T-cell (primary cell): ENCODE data around the gene ANKRD26. TPM values are rescaled to one million over a fixed set of nuclear protein-coding genes. Genes with fewer than 3 reads are reported as not detected.

ENCODE experiments used
- ATAC-seq, 4 experiments: fragments of 200-7000 bp in 3 of 4; fragments of 150-1000 bp in 1 of 4; cut with Tn5 transposase; replicated peaks in 1 of 4; 1 replicate in 3 of 4; 2 replicates in 1 of 4; pipeline ENCODE4 v1.10.0; 2021; ENCODE audit warnings: moderate library complexity in 3 of 4, mild to moderate bottlenecking in 2 of 4, moderate number of reproducible peaks in 1 of 4
- CTCF ChIA-PET, 2 donors: fragments of 300-600 bp; sonication (Branson Sonifier 250); formaldehyde crosslinking; loops; one replicate each; lab custom pipeline; 2022; ENCODE audit warnings: antibody characterized with exemption in 2 of 2; lab: Charles Lee
- POLR2A ChIA-PET, 2 donors: fragments of 300-600 bp; sonication (Branson Sonifier 250); formaldehyde crosslinking; loops; one replicate each; lab custom pipeline; 2022; ENCODE audit warnings: antibody characterized with exemption in 2 of 2; lab: Charles Lee
- DNase-seq, 35 experiments: peaks; one replicate each; pipeline versions ENCODE4 v3.0.0 to v3.0.0-alpha.2; 2013 to 2023
- H3K27ac ChIP-seq: one replicate; pipeline ENCODE4 v1.5.1; 2013; ENCODE audit warnings: low read length
- H3K27me3 ChIP-seq, 2 experiments: replicated peaks in 1 of 2; 1 replicate in 1 of 2; 2 replicates in 1 of 2; pipeline versions ENCODE4 v1.6.1 to v1.7.0; 2013; ENCODE audit warnings: low read length in 1 of 2, mixed read lengths in 1 of 2; ENCODE audit not compliant: control insufficient read depth in 2 of 2, insufficient read depth in 2 of 2; ENCODE audit errors: extremely low read depth in 1 of 2
- H3K36me3 ChIP-seq, 2 donors: 1 replicate in 1 of 2; 2 replicates in 1 of 2; pipeline versions ENCODE4 v1.6.1 to v1.7.0; 2013; ENCODE audit warnings: low read length in 1 of 2; ENCODE audit not compliant: control insufficient read depth in 2 of 2, insufficient read depth in 1 of 2; ENCODE audit errors: extremely low read depth in 1 of 2
- H3K4me1 ChIP-seq, 2 experiments: 1 replicate in 1 of 2; 2 replicates in 1 of 2; pipeline versions ENCODE4 v1.6.1 to v1.7.0; 2013; ENCODE audit warnings: low read length in 2 of 2, mixed read lengths in 1 of 2; ENCODE audit not compliant: insufficient read depth in 2 of 2, control insufficient read depth in 1 of 2; ENCODE audit errors: extremely low read depth in 1 of 2
- H3K4me3 ChIP-seq, 2 donors: 1 replicate in 1 of 2; 2 replicates in 1 of 2; pipeline versions ENCODE4 v1.5.1 to v1.7.0; 2013; ENCODE audit warnings: mild to moderate bottlenecking in 2 of 2, low read length in 1 of 2, moderate library complexity in 1 of 2; ENCODE audit not compliant: control insufficient read depth in 1 of 2; ENCODE audit errors: extremely low read depth in 1 of 2
- H3K9me3 ChIP-seq: 2 replicates; pipeline ENCODE4 v1.7.0; 2013
- H3K27ac Mint-ChIP-seq, 2 donors: one replicate each; pipeline ENCODE4 v1.8.0; 2020 to 2021; ENCODE audit warnings: mild to moderate bottlenecking in 2 of 2, mixed read lengths in 2 of 2
- H3K27me3 Mint-ChIP-seq, 2 donors: one replicate each; pipeline ENCODE4 v1.8.0; 2021 to 2022; ENCODE audit warnings: mixed read lengths in 2 of 2
- H3K36me3 Mint-ChIP-seq: one replicate; pipeline ENCODE4 v1.8.0; 2021; ENCODE audit warnings: mixed read lengths
- H3K4me1 Mint-ChIP-seq, 3 donors: one replicate each; pipeline ENCODE4 v1.8.0; 2020 to 2022; ENCODE audit warnings: mixed read lengths in 3 of 3, mild to moderate bottlenecking in 1 of 3
- H3K4me3 Mint-ChIP-seq, 3 donors: one replicate each; pipeline ENCODE4 v1.8.0; 2020 to 2022; ENCODE audit warnings: mild to moderate bottlenecking in 3 of 3, mixed read lengths in 3 of 3, moderate library complexity in 3 of 3
- H3K9me3 Mint-ChIP-seq, 3 donors: one replicate each; pipeline ENCODE4 v1.8.0; 2020 to 2022; ENCODE audit warnings: mixed read lengths in 3 of 3
- WGBS: methylation state at CpG from one replicate; pipeline ENCODE4 v1.1.5; 2013; ENCODE audit warnings: missing lambda C conversion rate; ENCODE audit not compliant: insufficient coverage; 5-methylcytosine and 5-hydroxymethylcytosine counted together
- total RNA-seq, 35 experiments: library from RNA in 6 of 35; stranded (reverse) in 6 of 35; fragments of 120-200 nt in 1 of 35; gene quantifications; one replicate each; pipeline versions ENCODE4 v1.2.1 to v1.2.4 and lab custom pipeline; 2013 to 2026

Gene ANKRD26
- total RNA-seq, 5 donors from 2014 or later (not counting 1 experiment from before 2014, with no cell fraction given): 8.9 to 13.0 (median 9.3) TPM

- H3K4me3 Mint-ChIP-seq: no peak overlapping the region
- peaks cover 38% of the 10 kb centered on the region for H3K36me3 Mint-ChIP-seq
- 90% methylated on average over 4 of the region's 9 CpGs for WGBS
- ATAC-seq: peak in 3 of 4 experiments; percentile 32 to 70 (median 45)
- no peak overlapping the region for H3K4me3 ChIP-seq
- H3K27ac ChIP-seq: no peak overlapping the region
- no peaks in the 10 kb centered on the region for H3K27me3 ChIP-seq
- peaks cover 0 to 8% (median 3%) of the 10 kb centered on the region in 3 donors for H3K9me3 Mint-ChIP-seq
- H3K4me1 ChIP-seq: peaks cover 0 to 4% of the 10 kb centered on the region in 2 experiments
- DNase-seq: peak in 2 of 35 experiments; percentile 1 to 2
- peak overlapping the region in 1 of 2 donors; percentile 37 for H3K27ac Mint-ChIP-seq
- H3K27me3 Mint-ChIP-seq: no peaks in the 10 kb centered on the region
- H3K9me3 ChIP-seq: no peaks in the 10 kb centered on the region
- peaks cover 0 to 17% (median 7%) of the 10 kb centered on the region in 3 donors for H3K4me1 Mint-ChIP-seq
- CTCF ChIA-PET: no interaction called here
- H3K36me3 ChIP-seq: no peaks in the 10 kb centered on the region
- POLR2A ChIA-PET: no interaction called here
Measured at GRCh38 chr10:26997610-26998009, 102.7 kb downstream of the ANKRD26 start.

GRCh38 chr10:26994743-26995142, 105.6 kb downstream of the ANKRD26 start:
- Histone ChIP-seq H3K4me1 (peaks cover 0 to 4% of the 10 kb centered on the region in 2 experiments), H3K27ac (no peak overlapping the region), H3K9me3 (no peaks in the 10 kb centered on the region), H3K36me3 (no peaks in the 10 kb centered on the region), H3K4me3 (no peak overlapping the region), H3K27me3 (no peaks in the 10 kb centered on the region)
- DNase-seq: no peak
- Mint-ChIP-seq H3K4me3 (no peak overlapping the region), H3K36me3 (peaks cover 23% of the 10 kb centered on the region), H3K9me3 (no peaks in the 10 kb centered on the region), H3K27me3 (no peaks in the 10 kb centered on the region), H3K27ac (no peak overlapping the region), H3K4me1 (peaks cover 0 to 17% (median 7%) of the 10 kb centered on the region in 3 donors)
- WGBS: 100% methylated on average over 2 of the region's 3 CpGs
- ChIA-PET POLR2A (no interaction called here), CTCF (interaction anchor here in 1 of 2 donors (0.5 kb wide), 1 partner anchor 267 kb away, joined by 3 read pairs; no protein-coding TSS in a partner anchor)
- ATAC-seq: no peak

- ChIA-PET POLR2A (no interaction called here), CTCF (no interaction called here)
- H3K4me1 ChIP-seq: no peaks in the 10 kb centered on the region
- no peaks in the 10 kb centered on the region for H3K27me3 Mint-ChIP-seq
- H3K27me3 ChIP-seq: no peaks in the 10 kb centered on the region
- H3K9me3 ChIP-seq: no peaks in the 10 kb centered on the region
- ATAC-seq (no peak), DNase-seq (no peak)
- WGBS: 100% methylated on average over 1 of the region's 1 CpG
- no peak overlapping the region for H3K4me3 ChIP-seq
- no peak overlapping the region for H3K4me3 Mint-ChIP-seq
- H3K4me1 Mint-ChIP-seq: no peaks in the 10 kb centered on the region
- H3K36me3 ChIP-seq: no peaks in the 10 kb centered on the region
- no peaks in the 10 kb centered on the region for H3K9me3 Mint-ChIP-seq
- H3K27ac ChIP-seq: no peak overlapping the region
- no peak overlapping the region for H3K27ac Mint-ChIP-seq
- peaks cover 6% of the 10 kb centered on the region for H3K36me3 Mint-ChIP-seq
Measured at GRCh38 chr10:26987851-26988250, 112.4 kb downstream of the ANKRD26 start.

GRCh38 chr10:26983156-26983555, 117.1 kb downstream of the ANKRD26 start:
- no CpG with 5 or more reads among the region's 1 CpG for WGBS
- Histone ChIP-seq H3K36me3 (no peaks in the 10 kb centered on the region), H3K27me3 (no peaks in the 10 kb centered on the region), H3K4me3 (no peak overlapping the region), H3K27ac (no peak overlapping the region), H3K9me3 (no peaks in the 10 kb centered on the region), H3K4me1 (no peaks in the 10 kb centered on the region)
- Mint-ChIP-seq H3K4me1 (no peaks in the 10 kb centered on the region), H3K36me3 (peaks cover 26% of the 10 kb centered on the region), H3K27me3 (no peaks in the 10 kb centered on the region), H3K4me3 (no peak overlapping the region), H3K9me3 (no peaks in the 10 kb centered on the region), H3K27ac (no peak overlapping the region)
- CTCF ChIA-PET: interaction anchor here in 1 of 2 donors (0.6 kb wide), 1 partner anchor 61 kb away, joined by 4 read pairs; no protein-coding TSS in a partner anchor
- ATAC-seq (no peak), DNase-seq (no peak)
- POLR2A ChIA-PET: no interaction called here

- no peaks in the 10 kb centered on the region for H3K36me3 ChIP-seq
- no peaks in the 10 kb centered on the region for H3K27me3 ChIP-seq
- no peaks in the 10 kb centered on the region for H3K4me1 Mint-ChIP-seq
Measured at GRCh38 chr10:26982058-26982457, 118.2 kb downstream of the ANKRD26 start.

GRCh38 chr10:26981232-26981824, 119.0 kb downstream of the ANKRD26 start:
- H3K9me3 ChIP-seq: no peaks in the 10 kb centered on the region
- Mint-ChIP-seq H3K4me3 (no peak overlapping the region), H3K36me3 (peaks cover 26% of the 10 kb centered on the region), H3K27me3 (no peaks in the 10 kb centered on the region), H3K4me1 (no peaks in the 10 kb centered on the region), H3K27ac (no peak overlapping the region), H3K9me3 (no peaks in the 10 kb centered on the region)
- CTCF ChIA-PET: interaction anchor here in 1 of 2 donors (0.6 kb wide), 1 partner anchor 618 kb away, joined by 4 read pairs; no protein-coding TSS in a partner anchor
- 85% methylated on average over 2 of the region's 4 CpGs for WGBS
- H3K4me1 ChIP-seq: no peaks in the 10 kb centered on the region
- DNase-seq (no peak), ATAC-seq (no peak)
- H3K27ac ChIP-seq: no peak overlapping the region
- no peaks in the 10 kb centered on the region for H3K36me3 ChIP-seq
- H3K4me3 ChIP-seq: no peak overlapping the region
- H3K27me3 ChIP-seq: no peaks in the 10 kb centered on the region
- POLR2A ChIA-PET: no interaction called here

More at GRCh38 chr10:26982058-26982457, 118.2 kb downstream of the ANKRD26 start:
- H3K27ac Mint-ChIP-seq: no peak overlapping the region
- no peak overlapping the region for H3K27ac ChIP-seq
- no peaks in the 10 kb centered on the region for H3K9me3 ChIP-seq
- no peaks in the 10 kb centered on the region for H3K27me3 Mint-ChIP-seq
- H3K4me1 ChIP-seq: no peaks in the 10 kb centered on the region
- POLR2A ChIA-PET: no interaction called here
- H3K4me3 ChIP-seq: no peak overlapping the region
- peaks cover 26% of the 10 kb centered on the region for H3K36me3 Mint-ChIP-seq
- no peak for DNase-seq
- no peak for ATAC-seq
- no peaks in the 10 kb centered on the region for H3K9me3 Mint-ChIP-seq
- no peak overlapping the region for H3K4me3 Mint-ChIP-seq
- CTCF ChIA-PET: interaction anchor here (0.6 kb wide), 3 partner anchors 338 to 619 kb away, joined by 4 to 5 read pairs (median 4); no protein-coding TSS in a partner anchor
- no CpG with 5 or more reads among the region's 1 CpG for WGBS
